ENCODE measurements around the gene C15orf40. TPM values are rescaled to one million over a fixed set of nuclear protein-coding genes. Genes with fewer than 3 reads are reported as not detected.

C15orf40 gene
- total RNA-seq, result 13.8 TPM

DNA sequence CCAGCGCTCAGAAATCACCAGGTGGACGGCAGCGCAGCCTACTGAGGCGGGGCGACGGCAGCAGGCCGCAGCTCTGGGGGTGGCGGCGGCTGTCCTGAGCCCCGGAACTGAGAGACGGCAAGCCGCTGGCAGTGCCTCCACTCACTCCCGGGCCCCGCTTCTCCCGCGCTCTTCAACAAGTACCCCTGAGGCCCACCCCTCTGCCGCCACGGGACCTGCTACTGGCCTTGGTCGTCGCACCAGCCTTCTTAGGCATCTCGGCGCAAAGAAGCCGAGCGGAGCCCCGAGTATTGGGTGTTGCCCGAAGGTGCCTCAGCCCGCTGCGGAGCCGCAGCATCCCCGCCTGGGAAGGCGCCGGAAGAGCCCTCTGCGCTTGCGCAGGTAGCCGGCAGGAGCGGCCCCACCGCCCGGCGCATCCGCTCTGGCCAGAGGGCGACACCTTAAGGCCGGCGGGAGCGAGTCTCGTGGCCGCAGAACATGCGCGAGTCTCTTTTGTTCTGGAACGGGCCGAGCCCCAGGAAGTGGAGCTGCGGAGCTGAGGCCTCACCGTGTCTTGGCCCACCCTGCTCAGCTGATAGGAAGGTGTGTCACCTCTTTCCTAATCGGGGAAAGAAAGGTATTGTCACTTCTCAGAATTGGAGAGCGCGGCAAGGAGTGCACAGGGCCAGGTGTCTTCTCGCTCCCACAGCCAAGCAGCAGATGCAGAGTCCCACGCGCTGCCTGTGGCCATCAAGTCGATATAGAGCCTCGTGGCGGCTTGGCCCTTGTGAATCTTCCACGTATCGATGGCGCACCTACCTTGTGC lies at the start of gene C15orf40:
Gene C15orf40 (minus strand): TSS at position 369 of the 805 bp plus-strand sequence. CDS start 32 bp downstream, at position 337.

DNA sequence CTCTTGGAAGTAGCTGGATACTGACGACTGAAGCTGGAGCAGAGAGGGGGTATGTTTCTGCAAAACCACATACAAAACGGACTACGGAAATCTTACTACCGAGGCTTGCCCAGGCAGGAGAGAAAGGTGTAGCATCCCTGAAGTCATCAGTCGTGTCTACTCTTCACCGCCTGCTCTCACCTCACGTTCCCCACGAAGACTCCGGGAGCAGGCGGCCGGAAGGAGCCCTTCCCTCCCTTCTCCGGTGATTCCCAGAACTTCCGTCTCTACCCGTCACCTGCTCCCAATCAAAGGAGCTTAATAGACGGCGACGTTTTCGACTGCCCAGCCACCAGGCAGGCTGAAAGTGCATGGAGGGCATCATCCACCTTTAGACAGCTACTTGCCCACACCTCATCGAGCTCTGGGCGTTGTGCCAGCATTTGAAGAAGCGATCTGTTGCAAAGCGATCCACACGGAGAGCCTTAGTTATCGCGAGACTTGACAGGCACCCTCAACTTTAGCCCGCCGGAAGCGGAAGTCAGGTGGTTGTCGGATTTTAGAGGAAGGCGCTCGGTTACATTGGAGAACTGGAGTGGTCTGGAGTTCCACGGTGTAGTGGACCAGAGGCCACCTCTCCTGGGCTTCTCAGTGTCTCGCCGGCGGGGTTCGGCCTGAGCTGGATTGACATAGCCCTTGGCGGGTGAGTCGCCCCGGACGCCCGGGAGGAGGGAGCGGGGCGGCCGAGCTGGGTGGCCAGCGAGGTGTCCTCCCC lies 25.6 kb downstream of the C15orf40 start, which contains the start of gene RAMAC:
Gene RAMAC (plus strand): TSS at position 523 of the 754 bp plus-strand sequence. CDS start 2,809 bp downstream, outside the sequence.

DNA sequence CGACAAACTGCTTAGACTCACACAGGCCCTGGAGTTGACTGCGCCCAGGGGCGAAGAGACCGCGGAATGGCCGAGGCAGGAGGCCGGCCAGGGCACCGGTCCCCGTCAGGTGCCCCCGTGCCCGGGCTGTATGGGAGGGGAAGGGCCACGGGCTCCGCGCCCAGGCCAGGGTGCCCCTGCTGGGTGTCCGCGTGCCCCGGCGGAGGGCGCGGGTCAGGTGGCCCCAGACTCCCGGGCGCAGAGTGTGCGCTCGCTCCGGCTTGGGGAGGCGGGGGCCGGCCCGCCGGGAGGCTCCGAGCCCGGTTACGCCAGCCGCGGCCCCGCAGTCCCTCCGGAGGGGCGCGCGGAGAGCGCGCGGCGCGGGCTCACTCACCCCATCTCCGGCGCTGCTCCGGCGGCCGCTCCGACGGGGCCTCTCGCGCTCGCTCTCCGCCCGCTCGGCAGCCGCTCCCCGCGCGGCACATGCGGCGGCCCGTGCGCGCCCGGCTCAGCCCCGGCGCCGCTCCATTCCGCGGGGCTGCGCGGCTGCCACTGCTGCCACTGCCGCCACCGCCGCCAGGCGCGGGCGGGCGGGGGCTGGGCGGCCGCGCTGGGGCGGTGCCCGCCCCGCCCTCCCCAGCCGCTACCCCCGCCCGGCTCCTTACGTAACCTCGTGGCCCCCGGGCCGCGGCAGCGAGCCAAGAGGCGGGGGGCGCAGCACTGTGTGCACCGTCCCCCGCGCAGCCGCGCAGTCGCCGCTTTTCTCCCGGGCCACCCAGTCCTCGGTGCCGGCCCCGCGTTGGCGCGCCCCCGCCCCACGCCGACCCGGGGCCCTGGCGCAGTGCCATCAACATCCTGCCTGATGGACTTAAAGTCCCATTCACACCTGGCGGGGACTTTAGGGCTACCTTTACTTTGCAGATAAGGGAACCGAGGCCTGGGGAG lies 59.0 kb downstream of the C15orf40 start, which contains the start of gene HOMER2:
Gene HOMER2 (minus strand): TSS at position 563 of the 924 bp plus-strand sequence. CDS start 185 bp downstream, at position 378.

Other genes with a start within 250 kb of the C15orf40 start
- not detected for gene FSD2, start 205.6 kb downstream of the C15orf40 start, total RNA-seq
- gene WHAMM, start 202.0 kb downstream of the C15orf40 start, total RNA-seq, result 4.8 TPM
- gene HOMER2, start 58.9 kb downstream of the C15orf40 start, total RNA-seq, result 86.0 TPM
- gene RAMAC, start 25.4 kb downstream of the C15orf40 start, total RNA-seq, result 40.4 TPM
- gene BTBD1, start 55.6 kb upstream of the C15orf40 start, total RNA-seq, result 130 TPM
- gene TM6SF1, start 96.0 kb upstream of the C15orf40 start, total RNA-seq, result 5.8 TPM
- gene HDGFL3, start 196.2 kb upstream of the C15orf40 start, total RNA-seq, result 111 TPM

Measured in diencephalon (tissue), 1 donor.